Measurements from ENCODE around the gene PFN3.
A peak's percentile ranks its signal among the peaks of the same experiment; 100 is the strongest.

Gene PFN3

DNA sequence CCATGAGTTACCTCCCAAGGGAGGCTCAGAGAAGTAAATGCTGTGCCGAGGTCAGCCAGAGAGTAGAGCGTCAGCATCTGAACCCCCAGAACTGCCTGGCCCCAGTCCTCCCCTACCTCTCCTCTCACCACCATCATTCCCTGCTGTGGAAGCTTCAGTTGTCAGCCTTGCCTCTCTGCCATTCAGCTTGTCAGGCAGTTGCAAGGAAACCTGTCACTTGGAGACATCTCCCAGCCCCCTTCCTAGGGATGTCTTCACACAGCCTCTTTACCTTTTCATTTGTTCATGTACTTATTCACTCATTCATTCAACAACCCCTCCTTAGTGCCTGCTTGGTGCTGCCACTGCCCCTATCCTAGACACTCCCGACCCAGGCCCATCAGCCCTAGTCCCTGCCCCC lies 40.6 kb downstream of the PFN3 start:
- peaks cover 50% of the 10 kb centered on the region for H3K4me1 ChIP-seq (ENCODE audit: low read length)
- H3K4me3 ChIP-seq (ENCODE audit: low read length): no peak overlapping the region
- TF ChIP-seq, protein P1, sequence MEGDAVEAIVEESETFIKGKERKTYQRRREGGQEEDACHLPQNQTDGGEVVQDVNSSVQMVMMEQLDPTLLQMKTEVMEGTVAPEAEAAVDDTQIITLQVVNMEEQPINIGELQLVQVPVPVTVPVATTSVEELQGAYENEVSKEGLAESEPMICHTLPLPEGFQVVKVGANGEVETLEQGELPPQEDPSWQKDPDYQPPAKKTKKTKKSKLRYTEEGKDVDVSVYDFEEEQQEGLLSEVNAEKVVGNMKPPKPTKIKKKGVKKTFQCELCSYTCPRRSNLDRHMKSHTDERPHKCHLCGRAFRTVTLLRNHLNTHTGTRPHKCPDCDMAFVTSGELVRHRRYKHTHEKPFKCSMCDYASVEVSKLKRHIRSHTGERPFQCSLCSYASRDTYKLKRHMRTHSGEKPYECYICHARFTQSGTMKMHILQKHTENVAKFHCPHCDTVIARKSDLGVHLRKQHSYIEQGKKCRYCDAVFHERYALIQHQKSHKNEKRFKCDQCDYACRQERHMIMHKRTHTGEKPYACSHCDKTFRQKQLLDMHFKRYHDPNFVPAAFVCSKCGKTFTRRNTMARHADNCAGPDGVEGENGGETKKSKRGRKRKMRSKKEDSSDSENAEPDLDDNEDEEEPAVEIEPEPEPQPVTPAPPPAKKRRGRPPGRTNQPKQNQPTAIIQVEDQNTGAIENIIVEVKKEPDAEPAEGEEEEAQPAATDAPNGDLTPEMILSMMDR (IDR thresholded peaks at IDR 0.05; ENCODE audit: low read depth, low read length): no peak
- no peak for TF ChIP-seq EZH2phosphoT487 (IDR thresholded peaks at IDR 0.05; ENCODE audit: low read depth)
- H3K9ac ChIP-seq (ENCODE audit: low read length): no peak overlapping the region
- peaks cover 2% of the 10 kb centered on the region; the same call in 1 of the 2 replicates for H4K20me1 ChIP-seq (ENCODE audit: insufficient read depth, low read length)
- peaks cover 9% of the 10 kb centered on the region; the same call in 1 of the 2 replicates for H3K79me2 ChIP-seq (ENCODE audit: low read length)
- H3K9me3 ChIP-seq (ENCODE audit: insufficient read depth, low read length): no peaks in the 10 kb centered on the region
- H3K27ac ChIP-seq (ENCODE audit: low read length): no peak overlapping the region
- no peak overlapping the region for H2AFZ ChIP-seq (ENCODE audit: low read depth, low read length)
- no peaks in the 10 kb centered on the region for H3K27me3 ChIP-seq (ENCODE audit: low read depth, low read length)
- no peaks in the 10 kb centered on the region for H3K36me3 ChIP-seq (replicated peaks; ENCODE audit: low read depth, low read length)
- no peak overlapping the region for H3K4me2 ChIP-seq (ENCODE audit: low read length)

- Histone ChIP-seq H3K27me3 (ENCODE audit: low read depth, low read length) (no peaks in the 10 kb centered on the region), H3K36me3 (replicated peaks; ENCODE audit: low read depth, low read length) (no peaks in the 10 kb centered on the region)
- TF ChIP-seq, protein P1 (IDR thresholded peaks at IDR 0.05; ENCODE audit: low read depth, low read length): no peak
- TF ChIP-seq EZH2phosphoT487 (IDR thresholded peaks at IDR 0.05; ENCODE audit: low read depth): no peak
Measured at GRCh38 chr5:177359451-177359851, 41.0 kb downstream of the PFN3 start.

GRCh38 chr5:177358370-177358819 lies 42.1 kb downstream of the PFN3 start:
- no peak for TF ChIP-seq EZH2phosphoT487 (IDR thresholded peaks at IDR 0.05; ENCODE audit: low read depth)
- TF ChIP-seq, protein P1 (IDR thresholded peaks at IDR 0.05; ENCODE audit: low read depth, low read length): no peak

More at GRCh38 chr5:177359451-177359851, 41.0 kb downstream of the PFN3 start:
- Histone ChIP-seq H4K20me1 (ENCODE audit: insufficient read depth, low read length) (no peaks in the 10 kb centered on the region), H2AFZ (ENCODE audit: low read depth, low read length) (no peak overlapping the region), H3K4me3 (ENCODE audit: low read length) (no peak overlapping the region), H3K4me2 (ENCODE audit: low read length) (no peak overlapping the region), H3K4me1 (ENCODE audit: low read length) (peaks cover 46% of the 10 kb centered on the region), H3K9me3 (ENCODE audit: insufficient read depth, low read length) (no peaks in the 10 kb centered on the region), H3K79me2 (ENCODE audit: low read length) (peaks cover 9% of the 10 kb centered on the region; the same call in 1 of the 2 replicates), H3K9ac (ENCODE audit: low read length) (no peak overlapping the region), H3K27ac (ENCODE audit: low read length) (no peak overlapping the region)

DNA sequence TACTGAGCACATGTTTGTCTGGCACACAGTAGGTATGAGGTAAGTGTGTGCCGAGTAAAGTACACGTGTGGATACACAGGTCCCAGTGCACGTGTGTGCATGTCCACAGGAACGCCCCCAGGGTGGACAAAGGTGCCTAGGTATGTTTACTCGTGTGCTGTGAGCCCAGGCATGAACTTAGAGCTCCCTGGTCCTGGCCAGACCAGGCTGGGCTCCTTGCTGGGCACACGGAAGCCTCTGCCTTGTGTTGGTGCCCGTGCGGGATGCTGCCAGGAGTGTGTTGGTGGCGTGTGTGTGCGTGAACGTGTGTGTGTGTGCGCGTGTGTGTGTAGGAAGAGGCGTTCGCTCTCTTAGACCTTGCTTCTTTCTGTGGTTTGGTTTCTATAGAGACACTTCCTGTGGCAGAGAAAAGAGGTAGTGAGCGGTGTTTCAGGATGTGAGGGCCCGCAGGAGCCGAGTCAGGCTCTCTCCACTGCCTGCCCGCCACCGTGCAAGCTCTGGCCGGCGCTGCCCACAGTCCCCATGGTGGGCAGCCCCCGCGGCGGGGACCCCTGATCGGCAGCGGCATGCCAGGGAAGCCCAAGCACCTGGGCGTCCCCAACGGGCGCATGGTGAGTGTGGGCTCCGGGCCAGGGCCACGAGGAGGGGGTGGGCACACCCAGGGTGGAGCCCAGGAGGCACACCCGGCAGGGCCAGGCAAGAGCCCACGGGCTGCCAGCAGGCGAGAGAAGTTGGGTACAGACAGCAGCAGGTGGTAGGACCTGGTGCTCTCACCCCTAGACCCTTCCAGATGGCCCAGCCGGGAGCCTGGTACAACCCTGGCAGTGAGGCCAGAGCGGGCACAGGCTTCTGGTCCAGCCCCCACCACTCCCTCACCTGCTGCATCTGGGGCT lies 42.8 kb downstream of the PFN3 start, which contains the start of gene RGS14:
Gene RGS14 (plus strand): TSS at position 466 of the 893 bp plus-strand sequence. CDS start 101 bp downstream, at position 567.
- H3K79me2 ChIP-seq (ENCODE audit: low read length): peaks cover 9% of the 10 kb centered on the region; the same call in 1 of the 2 replicates
- H3K4me3 ChIP-seq (ENCODE audit: low read length): peak within 1 kb of the TSS; percentile 91
- H2AFZ ChIP-seq (ENCODE audit: low read depth, low read length): peak within 1 kb of the TSS; percentile 85
- TF ChIP-seq, protein P1 (IDR thresholded peaks at IDR 0.05; ENCODE audit: low read depth, low read length): no peak
- no peaks in the 10 kb centered on the region for H4K20me1 ChIP-seq (ENCODE audit: insufficient read depth, low read length)
- no peaks in the 10 kb centered on the region for H3K36me3 ChIP-seq (replicated peaks; ENCODE audit: low read depth, low read length)
- peak within 1 kb of the TSS; percentile 75 for H3K9ac ChIP-seq (ENCODE audit: low read length)
- no peaks in the 10 kb centered on the region for H3K9me3 ChIP-seq (ENCODE audit: insufficient read depth, low read length)
- no peaks in the 10 kb centered on the region for H3K27me3 ChIP-seq (ENCODE audit: low read depth, low read length)
- H3K27ac ChIP-seq (ENCODE audit: low read length): peak within 1 kb of the TSS; percentile 53
- peak within 1 kb of the TSS; percentile 98 for H3K4me2 ChIP-seq (ENCODE audit: low read length)
- H3K4me1 ChIP-seq (ENCODE audit: low read length): peaks cover 30% of the 10 kb centered on the region

More at GRCh38 chr5:177358370-177358819, 42.1 kb downstream of the PFN3 start:
- peaks cover 9% of the 10 kb centered on the region; the same call in 1 of the 2 replicates for H3K79me2 ChIP-seq (ENCODE audit: low read length)
- peak overlapping the region; percentile 91 for H3K4me3 ChIP-seq (ENCODE audit: low read length)
- H3K9ac ChIP-seq (ENCODE audit: low read length): peak overlapping the region; percentile 75
- no peaks in the 10 kb centered on the region for H4K20me1 ChIP-seq (ENCODE audit: insufficient read depth, low read length)
- H3K9me3 ChIP-seq (ENCODE audit: insufficient read depth, low read length): no peaks in the 10 kb centered on the region
- H3K36me3 ChIP-seq (replicated peaks; ENCODE audit: low read depth, low read length): no peaks in the 10 kb centered on the region
- peaks cover 36% of the 10 kb centered on the region for H3K4me1 ChIP-seq (ENCODE audit: low read length)
- H3K27me3 ChIP-seq (ENCODE audit: low read depth, low read length): no peaks in the 10 kb centered on the region
- H3K27ac ChIP-seq (ENCODE audit: low read length): peak overlapping the region; percentile 53
- peak overlapping the region; percentile 98 for H3K4me2 ChIP-seq (ENCODE audit: low read length)
- H2AFZ ChIP-seq (ENCODE audit: low read depth, low read length): no peak overlapping the region

Data from OCI-LY3 (cell line).